Liver (tissue), 9 donors: ENCODE data around the gene RASEF. TPM values are rescaled to one million over a fixed set of nuclear protein-coding genes. Genes with fewer than 3 reads are reported as not detected.

Experiments used
- DNase-seq: peaks from one replicate; pipeline ENCODE4 v3.0.0-alpha.2; 2017; ENCODE audit warnings: low spot score
- H3K27ac ChIP-seq, 2 donors: one replicate each; pipeline ENCODE4 v1.7.0; 2013; ENCODE audit warnings: inconsistent platforms in 2 of 2, low read length in 2 of 2, control low read depth in 1 of 2, low read depth in 1 of 2, mild to moderate bottlenecking in 1 of 2
- H3K27me3 ChIP-seq, 4 donors: one replicate each; pipeline versions ENCODE4 v1.6.1 to v1.7.0; 2013; ENCODE audit warnings: low read length in 3 of 4, inconsistent platforms in 1 of 4, mild to moderate bottlenecking in 1 of 4, moderate library complexity in 1 of 4; ENCODE audit not compliant: control insufficient read depth in 4 of 4, insufficient read depth in 4 of 4
- H3K36me3 ChIP-seq, 4 donors: one replicate each; pipeline versions ENCODE4 v1.6.1 to v1.7.0; 2013; ENCODE audit warnings: low read length in 3 of 4, mild to moderate bottlenecking in 3 of 4, low read depth in 1 of 4, moderate library complexity in 1 of 4; ENCODE audit not compliant: control insufficient read depth in 4 of 4, insufficient read depth in 3 of 4
- H3K4me1 ChIP-seq, 4 donors: one replicate each; pipeline versions ENCODE4 v1.6.1 to v1.7.0; 2013; ENCODE audit warnings: low read length in 3 of 4, mild to moderate bottlenecking in 3 of 4, moderate library complexity in 1 of 4; ENCODE audit not compliant: control insufficient read depth in 4 of 4, insufficient read depth in 4 of 4
- H3K4me3 ChIP-seq, 3 donors: one replicate each; pipeline versions ENCODE4 v1.6.1 to v1.7.0; 2013; ENCODE audit warnings: low read length in 3 of 3, control low read depth in 1 of 3, low read depth in 1 of 3, mild to moderate bottlenecking in 1 of 3
- H3K9ac ChIP-seq, 2 donors: one replicate each; pipeline ENCODE4 v1.7.0; 2013; ENCODE audit warnings: low read length in 2 of 2, mild to moderate bottlenecking in 2 of 2, moderate library complexity in 2 of 2, control low read depth in 1 of 2, low read depth in 1 of 2
- H3K9me3 ChIP-seq, 4 donors: one replicate each; pipeline versions ENCODE4 v1.6.1 to v1.7.0; 2013; ENCODE audit warnings: low read length in 3 of 4; ENCODE audit not compliant: control insufficient read depth in 4 of 4
- ATF3 ChIP-seq: IDR thresholded peaks from 2 replicates; pipeline ENCODE4 v1.6.1; 2016; ENCODE audit warnings: antibody characterized with exemption
- EGR1 ChIP-seq, 2 donors: IDR thresholded peaks; 2 replicates each; pipeline ENCODE4 v1.6.1; 2016 to 2018; ENCODE audit warnings: antibody characterized with exemption in 2 of 2, low read depth in 2 of 2
- FOXA1 ChIP-seq: IDR thresholded peaks from 2 replicates; pipeline ENCODE4 v1.6.1; 2016; ENCODE audit warnings: antibody characterized with exemption
- FOXA2 ChIP-seq: IDR thresholded peaks from 2 replicates; pipeline ENCODE4 v1.6.1; 2016; ENCODE audit warnings: antibody characterized with exemption
- GABPA ChIP-seq, 2 donors: IDR thresholded peaks in 1 of 2; conservative IDR thresholded peaks in 1 of 2; 2 replicates each; pipeline ENCODE4 v1.6.1; 2016; ENCODE audit warnings: antibody characterized with exemption in 2 of 2, mild to moderate bottlenecking in 1 of 2, moderate library complexity in 1 of 2
- HNF4A ChIP-seq, 2 donors: conservative IDR thresholded peaks; 2 replicates each; pipeline ENCODE4 v1.6.1; 2016; ENCODE audit warnings: antibody characterized with exemption in 2 of 2, mild to moderate bottlenecking in 2 of 2
- HNF4G ChIP-seq: IDR thresholded peaks from 2 replicates; pipeline ENCODE4 v1.6.1; 2016; ENCODE audit warnings: antibody characterized with exemption
- JUND ChIP-seq, 2 donors: IDR thresholded peaks; 2 replicates each; pipeline ENCODE4 v1.6.1; 2016; ENCODE audit warnings: antibody characterized with exemption in 2 of 2
- NR2F2 ChIP-seq: IDR thresholded peaks from 2 replicates; pipeline ENCODE4 v1.6.1; 2016; ENCODE audit warnings: antibody characterized with exemption
- RAD21 ChIP-seq, 2 donors: IDR thresholded peaks; 2 replicates each; pipeline ENCODE4 v1.6.1; 2016; ENCODE audit warnings: antibody characterized with exemption in 2 of 2, mild to moderate bottlenecking in 2 of 2
- REST ChIP-seq: IDR thresholded peaks from 2 replicates; pipeline ENCODE4 v1.6.1; 2016; ENCODE audit warnings: antibody characterized with exemption, mild to moderate bottlenecking
- RXRA ChIP-seq, 2 donors: IDR thresholded peaks; 2 replicates each; pipeline ENCODE4 v1.6.1; 2017 to 2018; ENCODE audit warnings: antibody characterized with exemption in 2 of 2, mild to moderate bottlenecking in 1 of 2
- SP1 ChIP-seq: IDR thresholded peaks from 2 replicates; pipeline ENCODE4 v1.6.1; 2018; ENCODE audit warnings: antibody characterized with exemption, mild to moderate bottlenecking
- TAF1 ChIP-seq: conservative IDR thresholded peaks from 2 replicates; pipeline ENCODE4 v1.6.1; 2016; ENCODE audit warnings: antibody characterized with exemption, mild to moderate bottlenecking
- YY1 ChIP-seq: IDR thresholded peaks from 2 replicates; pipeline ENCODE4 v1.6.1; 2016; ENCODE audit warnings: antibody characterized with exemption, mild to moderate bottlenecking
- WGBS: extraction: QIAGEN DNeasy Blood & Tissue Kit; methylation state at CpG from one replicate; pipeline ENCODE4 v1.1.7; 2013; 5-methylcytosine and 5-hydroxymethylcytosine counted together
- polyA plus RNA-seq, 2 donors: library from polyadenylated mRNA; stranded (reverse) in 1 of 2; unstranded in 1 of 2; fragments of 200-250 nt in 1 of 2; fragments of >200 nt in 1 of 2; fragmentation: Nextera tagmentation in 1 of 2; extraction: Ambion mirVana in 1 of 2; gene quantifications; one replicate each; pipeline versions ENCODE4 v1.2.1 to v1.2.3, GENCODE V29; 2013 to 2015
- total RNA-seq, 2 donors: library from RNA; depleted of rRNA; stranded (reverse); fragments of >200 nt; gene quantifications; one replicate each; pipeline ENCODE4 v1.2.3, GENCODE V29; 2014
- TF ChIP-seq, protein P1 (sequence below): fragments of 150-350 bp; IDR thresholded peaks from 2 replicates; pipeline ENCODE4 v1.5.1; 2017; ENCODE audit warnings: improper control_type of control experiment, low read depth, low read length; ENCODE audit not compliant: missing input control
- TF ChIP-seq, protein P2 (sequence below): IDR thresholded peaks from 2 replicates; pipeline ENCODE4 v1.6.1; 2016; ENCODE audit warnings: antibody characterized with exemption
- TF ChIP-seq, protein P3 (sequence below): IDR thresholded peaks from 2 replicates; pipeline ENCODE4 v1.6.1; 2016; ENCODE audit warnings: antibody characterized with exemption
- donor health status: healthy.
- donor health status: healthy.
- donor health status: healthy.
- donor health status: healthy.
- donor health status: healthy.

The RASEF gene
- total and polyA plus RNA-seq, 4 donors = 0.14 to 1.5 (median 0.39) TPM

DNA sequence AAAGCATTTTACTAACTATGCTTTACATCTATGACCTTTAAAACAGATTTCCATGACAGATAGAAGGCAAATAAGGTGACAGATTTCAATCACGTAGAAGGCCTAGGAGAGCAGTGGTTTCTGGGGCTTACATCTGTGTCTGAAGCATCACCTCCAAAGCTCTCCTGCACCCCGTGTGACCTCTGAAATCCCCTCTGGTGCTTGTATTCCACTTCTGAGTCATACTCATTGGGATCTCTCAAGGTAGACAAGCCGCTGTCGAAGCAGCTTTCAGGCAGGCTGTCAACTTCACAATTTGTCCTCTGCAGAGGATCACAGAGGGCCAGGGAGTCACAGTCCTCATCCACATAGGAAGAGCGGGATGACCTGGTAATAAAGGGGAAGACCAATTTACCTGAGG lies 62.2 kb downstream of the RASEF start:
- DNase-seq = no peak
- Histone ChIP-seq H3K9me3 (no peaks in the 10 kb centered on the region), H3K27me3 (no peaks in the 10 kb centered on the region), H3K9ac (no peak overlapping the region), H3K27ac (no peak overlapping the region), H3K36me3 (no peaks in the 10 kb centered on the region), H3K4me3 (no peak overlapping the region), H3K4me1 (no peaks in the 10 kb centered on the region)
- WGBS = 89% methylated on average over 5 of the region's 5 CpGs
- TF ChIP-seq YY1 (no peak), GABPA (IDR thresholded peaks at IDR 0.05 in 1 of 2, conservative IDR thresholded peaks at IDR 0.05 in 1 of 2) (no peak), REST (no peak), HNF4G (no peak), JUND (IDR thresholded peaks at IDR 0.05) (no peak), HNF4A (conservative IDR thresholded peaks at IDR 0.05) (no peak), FOXA2 (no peak), ATF3 (no peak), NR2F2 (no peak), SP1 (no peak), RXRA (IDR thresholded peaks at IDR 0.05) (no peak), EGR1 (IDR thresholded peaks at IDR 0.05; ENCODE audit: low read depth in 2 of 2) (no peak), TAF1 (no peak), RAD21 (IDR thresholded peaks at IDR 0.05) (no peak), FOXA1 (no peak)
- TF ChIP-seq, protein P1, sequence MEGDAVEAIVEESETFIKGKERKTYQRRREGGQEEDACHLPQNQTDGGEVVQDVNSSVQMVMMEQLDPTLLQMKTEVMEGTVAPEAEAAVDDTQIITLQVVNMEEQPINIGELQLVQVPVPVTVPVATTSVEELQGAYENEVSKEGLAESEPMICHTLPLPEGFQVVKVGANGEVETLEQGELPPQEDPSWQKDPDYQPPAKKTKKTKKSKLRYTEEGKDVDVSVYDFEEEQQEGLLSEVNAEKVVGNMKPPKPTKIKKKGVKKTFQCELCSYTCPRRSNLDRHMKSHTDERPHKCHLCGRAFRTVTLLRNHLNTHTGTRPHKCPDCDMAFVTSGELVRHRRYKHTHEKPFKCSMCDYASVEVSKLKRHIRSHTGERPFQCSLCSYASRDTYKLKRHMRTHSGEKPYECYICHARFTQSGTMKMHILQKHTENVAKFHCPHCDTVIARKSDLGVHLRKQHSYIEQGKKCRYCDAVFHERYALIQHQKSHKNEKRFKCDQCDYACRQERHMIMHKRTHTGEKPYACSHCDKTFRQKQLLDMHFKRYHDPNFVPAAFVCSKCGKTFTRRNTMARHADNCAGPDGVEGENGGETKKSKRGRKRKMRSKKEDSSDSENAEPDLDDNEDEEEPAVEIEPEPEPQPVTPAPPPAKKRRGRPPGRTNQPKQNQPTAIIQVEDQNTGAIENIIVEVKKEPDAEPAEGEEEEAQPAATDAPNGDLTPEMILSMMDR = no peak
- TF ChIP-seq, protein P2, sequence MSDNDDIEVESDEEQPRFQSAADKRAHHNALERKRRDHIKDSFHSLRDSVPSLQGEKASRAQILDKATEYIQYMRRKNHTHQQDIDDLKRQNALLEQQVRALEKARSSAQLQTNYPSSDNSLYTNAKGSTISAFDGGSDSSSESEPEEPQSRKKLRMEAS = no peak
- TF ChIP-seq, protein P3, sequence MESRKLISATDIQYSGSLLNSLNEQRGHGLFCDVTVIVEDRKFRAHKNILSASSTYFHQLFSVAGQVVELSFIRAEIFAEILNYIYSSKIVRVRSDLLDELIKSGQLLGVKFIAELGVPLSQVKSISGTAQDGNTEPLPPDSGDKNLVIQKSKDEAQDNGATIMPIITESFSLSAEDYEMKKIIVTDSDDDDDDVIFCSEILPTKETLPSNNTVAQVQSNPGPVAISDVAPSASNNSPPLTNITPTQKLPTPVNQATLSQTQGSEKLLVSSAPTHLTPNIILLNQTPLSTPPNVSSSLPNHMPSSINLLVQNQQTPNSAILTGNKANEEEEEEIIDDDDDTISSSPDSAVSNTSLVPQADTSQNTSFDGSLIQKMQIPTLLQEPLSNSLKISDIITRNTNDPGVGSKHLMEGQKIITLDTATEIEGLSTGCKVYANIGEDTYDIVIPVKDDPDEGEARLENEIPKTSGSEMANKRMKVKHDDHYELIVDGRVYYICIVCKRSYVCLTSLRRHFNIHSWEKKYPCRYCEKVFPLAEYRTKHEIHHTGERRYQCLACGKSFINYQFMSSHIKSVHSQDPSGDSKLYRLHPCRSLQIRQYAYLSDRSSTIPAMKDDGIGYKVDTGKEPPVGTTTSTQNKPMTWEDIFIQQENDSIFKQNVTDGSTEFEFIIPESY = no peak

- Histone ChIP-seq H3K36me3 (no peaks in the 10 kb centered on the region), H3K27me3 (no peaks in the 10 kb centered on the region), H3K4me1 (no peaks in the 10 kb centered on the region), H3K9me3 (no peaks in the 10 kb centered on the region), H3K4me3 (no peak overlapping the region), H3K9ac (no peak overlapping the region), H3K27ac (no peak overlapping the region)
- no peak for DNase-seq
- WGBS = 38% methylated on average over 2 of the region's 2 CpGs
- TF ChIP-seq FOXA2 = no peak
- no peak for TF ChIP-seq ATF3
- no peak for TF ChIP-seq GABPA (IDR thresholded peaks at IDR 0.05 in 1 of 2, conservative IDR thresholded peaks at IDR 0.05 in 1 of 2)
- TF ChIP-seq RXRA (IDR thresholded peaks at IDR 0.05) = no peak
- TF ChIP-seq, protein P3 = no peak
- no peak for TF ChIP-seq SP1
- TF ChIP-seq, protein P1 = no peak
- no peak for TF ChIP-seq HNF4G
- no peak for TF ChIP-seq HNF4A (conservative IDR thresholded peaks at IDR 0.05)
- no peak for TF ChIP-seq RAD21 (IDR thresholded peaks at IDR 0.05)
- TF ChIP-seq TAF1 = no peak
- no peak for TF ChIP-seq YY1
- no peak for TF ChIP-seq FOXA1
- no peak for TF ChIP-seq EGR1 (IDR thresholded peaks at IDR 0.05; ENCODE audit: low read depth in 2 of 2)
- TF ChIP-seq NR2F2 = no peak
Observed at GRCh38 chr9:82998409-82998808, 64.5 kb downstream of the RASEF start.
